Neural cell (in vitro differentiated cells): ENCODE measurements around the gene SEC14L3. TPM values are rescaled to one million over a fixed set of nuclear protein-coding genes. Genes with fewer than 3 reads are reported as not detected.

Source experiments
- H2AFZ ChIP-seq: fragments of 200-600, 300-800 bp; sonication (generic), shearing (Covaris generic); 2 replicates; pipeline ENCODE4 v1.6.0; 2014; ENCODE audit warnings: low read depth, mild to moderate bottlenecking, antibody characterized with exemption, low read length, moderate library complexity
- H3F3A ChIP-seq: fragments of 200-600 bp; shearing (Covaris generic); 2 replicates; pipeline ENCODE4 v1.6.1; 2016; ENCODE audit warnings: mild to moderate bottlenecking, moderate library complexity, mixed read lengths, antibody characterized with exemption, low read length; ENCODE audit not compliant: insufficient read depth, poor library complexity, severe bottlenecking
- H3K27ac ChIP-seq: fragments of 200-600, 300-800 bp; sonication (generic), shearing (Covaris generic); 2 replicates; pipeline ENCODE4 v1.5.1; 2014; ENCODE audit warnings: mild to moderate bottlenecking, low read length, moderate library complexity
- H3K27me3 ChIP-seq: fragments of 300-800, 200-600 bp; sonication (generic), shearing (Covaris generic); 2 replicates; pipeline ENCODE4 v1.6.0; 2014; ENCODE audit warnings: mild to moderate bottlenecking, low read depth, low read length, moderate library complexity; ENCODE audit not compliant: insufficient read depth
- H3K36me3 ChIP-seq: fragments of 300-800, 200-600 bp; sonication (generic), shearing (Covaris generic); 2 replicates; pipeline ENCODE4 v1.5.1; 2014; ENCODE audit warnings: mild to moderate bottlenecking, antibody characterized with exemption, low read length, moderate library complexity; ENCODE audit not compliant: insufficient read depth
- H3K4me2 ChIP-seq: fragments of 300-800, 200-600 bp; sonication (generic), shearing (Covaris generic); 2 replicates; pipeline ENCODE4 v1.6.0; 2014; ENCODE audit warnings: mild to moderate bottlenecking, low read length
- H3K4me3 ChIP-seq: fragments of 300-800, 200-600 bp; sonication (generic), shearing (Covaris generic); 2 replicates; pipeline ENCODE4 v1.5.1; 2014; ENCODE audit warnings: mild to moderate bottlenecking, low read length, moderate library complexity
- H3K79me2 ChIP-seq: fragments of 200-600 bp; shearing (Covaris generic); replicated peaks from 2 replicates; pipeline ENCODE4 v1.6.0; 2014; ENCODE audit warnings: mild to moderate bottlenecking, low read length, moderate library complexity; ENCODE audit not compliant: insufficient read depth
- H3K9ac ChIP-seq: fragments of 300-800, 200-600 bp; sonication (generic), shearing (Covaris generic); 2 replicates; pipeline ENCODE4 v1.6.1; 2016; ENCODE audit warnings: mild to moderate bottlenecking, low read length, mixed read lengths
- H3K9me2 ChIP-seq: fragments of 200-600 bp; shearing (Covaris generic); 2 replicates; pipeline ENCODE4 v1.6.1; 2016; ENCODE audit warnings: mild to moderate bottlenecking, low read length, mixed read lengths; ENCODE audit not compliant: insufficient read depth
- H3K9me3 ChIP-seq: fragments of 200-600, 300-800 bp; sonication (generic), shearing (Covaris generic); 2 replicates; pipeline ENCODE4 v1.6.1; 2016; ENCODE audit warnings: mild to moderate bottlenecking, mixed run types, low read length, moderate library complexity, mixed read lengths
- H4K20me1 ChIP-seq: fragments of 200-600 bp; shearing (Covaris generic); 2 replicates; pipeline ENCODE4 v1.6.1; 2016; ENCODE audit warnings: mild to moderate bottlenecking, mixed run types; ENCODE audit not compliant: insufficient read depth
- CTCF ChIP-seq: fragments of 450-650 bp; IDR thresholded peaks from 2 replicates; pipeline ENCODE4 v1.5.1; 2014; ENCODE audit warnings: antibody characterized with exemption, mild to moderate bottlenecking, moderate library complexity; ENCODE audit not compliant: poor library complexity, severe bottlenecking
- EP300 ChIP-seq: fragments of 450-650 bp; conservative IDR thresholded peaks from 2 replicates; pipeline ENCODE4 v1.6.1; 2014; ENCODE audit warnings: antibody characterized with exemption, mild to moderate bottlenecking, moderate library complexity; ENCODE audit not compliant: poor library complexity, severe bottlenecking
- EZH2 ChIP-seq: fragments of 200-600, 300-800 bp; shearing (Covaris generic), sonication (generic); IDR thresholded peaks from 2 replicates; pipeline ENCODE4 v1.6.1; 2014; ENCODE audit warnings: antibody characterized with exemption, low read length, borderline replicate concordance, mild to moderate bottlenecking; ENCODE audit not compliant: insufficient read depth, poor library complexity, severe bottlenecking
- MXI1 ChIP-seq: fragments of 450-650 bp; conservative IDR thresholded peaks from 2 replicates; pipeline ENCODE4 v1.6.1; 2014; ENCODE audit warnings: antibody characterized with exemption, mild to moderate bottlenecking; ENCODE audit not compliant: poor library complexity, severe bottlenecking
- POLR2AphosphoS5 ChIP-seq: IDR thresholded peaks from 2 replicates; pipeline ENCODE4 v1.6.1; 2012
- RAD21 ChIP-seq: fragments of 450-650 bp; conservative IDR thresholded peaks from 2 replicates; pipeline ENCODE4 v1.6.1; 2014; ENCODE audit warnings: antibody characterized with exemption, mild to moderate bottlenecking, moderate library complexity
- REST ChIP-seq: IDR thresholded peaks from 2 replicates; pipeline ENCODE4 v1.6.1; 2012; ENCODE audit warnings: borderline replicate concordance
- SMC3 ChIP-seq: fragments of 450-650 bp; conservative IDR thresholded peaks from 2 replicates; pipeline ENCODE4 v1.6.1; 2014; ENCODE audit warnings: antibody characterized with exemption, mild to moderate bottlenecking, moderate library complexity; ENCODE audit not compliant: poor library complexity
- TAF1 ChIP-seq: IDR thresholded peaks from 2 replicates; pipeline ENCODE4 v1.6.1; 2012; ENCODE audit warnings: low read depth
- polyA plus RNA-seq: library from polyadenylated mRNA; depleted of rRNA; stranded (reverse); fragments of >200 nt; gene quantifications from 2 replicates; pipeline ENCODE4 v1.2.3, GENCODE V29; 2014

Gene SEC14L3
- polyA plus RNA-seq, 1 donor from 2014 or later, result not detected

- Histone ChIP-seq H3K4me3 (no peak overlapping the region), H3K27ac (no peak overlapping the region), H3K9ac (no peak overlapping the region), H2AFZ (no peak overlapping the region), H3K9me2 (no peaks in the 10 kb centered on the region), H3K36me3 (no peaks in the 10 kb centered on the region), H3K27me3 (no peaks in the 10 kb centered on the region), H3K9me3 (no peaks in the 10 kb centered on the region), H3F3A (no peaks in the 10 kb centered on the region), H3K79me2 (no peaks in the 10 kb centered on the region), H3K4me2 (no peak overlapping the region), H4K20me1 (no peaks in the 10 kb centered on the region)
- no peak for TF ChIP-seq REST
- TF ChIP-seq MXI1, result no peak
- no peak for TF ChIP-seq TAF1
- no peak for TF ChIP-seq CTCF
- TF ChIP-seq RAD21, result no peak
- no peak for TF ChIP-seq SMC3
- TF ChIP-seq EP300, result no peak
- no peak for TF ChIP-seq EZH2
- TF ChIP-seq POLR2AphosphoS5, result no peak
Measured at GRCh38 chr22:30514252-30514651, 42.4 kb upstream of the SEC14L3 start.

GRCh38 chr22:30513462-30513861, 41.6 kb upstream of the SEC14L3 start:
- Histone ChIP-seq H3K36me3 (no peaks in the 10 kb centered on the region), H2AFZ (no peak overlapping the region), H3K27ac (no peak overlapping the region), H3K27me3 (no peaks in the 10 kb centered on the region), H3K9me3 (no peaks in the 10 kb centered on the region), H3K4me3 (no peak overlapping the region), H3K9ac (no peak overlapping the region), H3K4me2 (no peak overlapping the region), H4K20me1 (no peaks in the 10 kb centered on the region), H3F3A (no peaks in the 10 kb centered on the region), H3K9me2 (no peaks in the 10 kb centered on the region), H3K79me2 (no peaks in the 10 kb centered on the region)
- TF ChIP-seq EP300, result no peak
- no peak for TF ChIP-seq EZH2
- no peak for TF ChIP-seq POLR2AphosphoS5
- TF ChIP-seq SMC3, result no peak
- TF ChIP-seq CTCF, result no peak
- no peak for TF ChIP-seq TAF1
- no peak for TF ChIP-seq RAD21
- TF ChIP-seq REST, result no peak
- TF ChIP-seq MXI1, result no peak
